HG02870 (cell line): ENCODE results near the gene GNA12.
A peak's percentile ranks its signal among the peaks of the same experiment; 100 is the strongest.

Experiments used
- ATAC-seq: cut with Tn5 transposase; IDR thresholded peaks from one replicate; pipeline ENCODE4 v1.9.1; 2021; ENCODE audit warnings: mild to moderate bottlenecking, moderate library complexity; ENCODE audit not compliant: unreplicated experiment

The GNA12 gene

GRCh38 chr7:2819161-2819953 is 24.8 kb downstream of the GNA12 start:
- ATAC-seq = peak; percentile 54

- ATAC-seq = no peak
These were observed 25.5 kb downstream of the GNA12 start for GRCh38 chr7:2818653-2819052.

GRCh38 chr7:2818121-2818520 is 26.0 kb downstream of the GNA12 start:
- no peak for ATAC-seq

- ATAC-seq = no peak
These were observed 26.7 kb downstream of the GNA12 start for GRCh38 chr7:2817456-2817855.

- ATAC-seq = no peak
These were observed 28.2 kb downstream of the GNA12 start for GRCh38 chr7:2815875-2816245.

GRCh38 chr7:2814946-2815874 is 28.9 kb downstream of the GNA12 start:
- ATAC-seq = no peak

- no peak for ATAC-seq
These were observed 29.7 kb downstream of the GNA12 start for GRCh38 chr7:2814186-2814945.

- no peak for ATAC-seq
These were observed 30.5 kb downstream of the GNA12 start for GRCh38 chr7:2813350-2814185.

- ATAC-seq = no peak
These were observed 31.3 kb downstream of the GNA12 start for GRCh38 chr7:2812831-2813230.

- no peak for ATAC-seq
These were observed 32.0 kb downstream of the GNA12 start for GRCh38 chr7:2812114-2812487.

GRCh38 chr7:2811476-2812113 is 32.5 kb downstream of the GNA12 start:
- ATAC-seq = no peak

GRCh38 chr7:2810682-2811415 is 33.3 kb downstream of the GNA12 start:
- no peak for ATAC-seq

- no peak for ATAC-seq
These were observed 34.0 kb downstream of the GNA12 start for GRCh38 chr7:2809903-2810625.

GRCh38 chr7:2808891-2809665 is 35.0 kb downstream of the GNA12 start:
- ATAC-seq = no peak

GRCh38 chr7:2807845-2808772 is 36.0 kb downstream of the GNA12 start:
- no peak for ATAC-seq

GRCh38 chr7:2807460-2807844 is 36.7 kb downstream of the GNA12 start:
- ATAC-seq = no peak

GRCh38 chr7:2806571-2806970 is 37.5 kb downstream of the GNA12 start:
- ATAC-seq = no peak
